GM18951 (cell line): ENCODE data around the gene ADK.

Source experiments
- POLR2A ChIP-seq: IDR thresholded peaks from 4 replicates; pipeline ENCODE4 v1.6.1; 2011; ENCODE audit warnings: mild to moderate bottlenecking; ENCODE audit not compliant: insufficient read length, insufficient read depth; ENCODE audit errors: extremely low read depth
- in situ Hi-C: fragments of 300-500 bp; cut with MboI; formaldehyde crosslinking; loops from one replicate; pipeline ENCODE4 v1.12.0; 2022; ENCODE audit warnings: low sequenced_read_pairs, mixed read lengths, inconsistent platforms; ENCODE audit not compliant: unreplicated experiment

The ADK gene

DNA sequence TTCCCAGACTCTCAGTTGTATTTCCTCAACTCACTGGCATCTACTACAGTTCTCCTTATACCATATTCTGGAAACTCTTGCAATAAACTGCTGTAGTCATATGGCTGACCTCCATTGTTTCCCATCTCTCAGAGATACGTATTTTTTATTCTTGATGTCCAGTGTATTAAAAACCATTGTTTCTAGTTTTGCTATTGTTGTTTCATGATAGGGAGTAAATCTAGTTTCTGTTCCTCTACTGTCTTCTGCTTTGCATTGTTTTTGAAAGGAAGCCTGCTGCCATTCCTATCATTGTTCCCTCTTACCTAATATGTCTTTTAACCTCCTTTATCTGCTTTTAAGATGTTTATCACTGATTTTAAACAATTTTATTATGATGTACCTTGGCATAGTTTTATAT lies 255.0 kb downstream of the ADK start:
- TF ChIP-seq POLR2A: no peak
- in situ Hi-C loops: no loop called here

DNA sequence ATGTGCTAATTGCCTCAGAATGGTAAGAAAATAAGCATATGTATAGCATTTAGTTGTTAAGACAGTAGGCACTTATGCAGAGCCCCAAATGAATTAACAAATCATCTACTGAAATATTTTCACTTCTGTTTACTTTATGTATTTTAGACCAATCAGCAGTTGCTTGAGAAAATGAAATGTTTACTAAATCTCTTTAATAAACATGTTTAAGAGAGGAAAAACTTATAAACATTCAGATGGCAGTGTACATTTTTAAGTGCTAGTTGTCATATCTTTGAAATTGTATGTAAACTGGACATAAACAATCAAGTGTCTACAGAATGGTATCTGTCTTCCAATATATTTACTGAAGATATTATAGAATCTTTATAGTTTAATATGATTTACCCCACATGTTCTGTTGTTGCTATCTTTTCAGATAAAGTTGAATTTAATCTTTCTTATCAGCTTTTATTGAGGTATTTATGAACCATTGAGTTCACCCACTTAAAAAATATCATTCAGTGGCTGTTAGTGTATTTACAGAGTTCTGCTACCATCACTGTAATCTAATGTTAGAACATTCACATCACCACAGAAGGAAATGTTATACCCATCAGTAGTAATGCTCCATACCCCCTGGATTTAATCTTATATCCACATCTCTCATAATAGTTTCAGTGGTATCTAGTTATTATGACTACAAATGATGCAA lies 264.3 kb downstream of the ADK start:
- no peak for TF ChIP-seq POLR2A
- in situ Hi-C loops: no loop called here

DNA sequence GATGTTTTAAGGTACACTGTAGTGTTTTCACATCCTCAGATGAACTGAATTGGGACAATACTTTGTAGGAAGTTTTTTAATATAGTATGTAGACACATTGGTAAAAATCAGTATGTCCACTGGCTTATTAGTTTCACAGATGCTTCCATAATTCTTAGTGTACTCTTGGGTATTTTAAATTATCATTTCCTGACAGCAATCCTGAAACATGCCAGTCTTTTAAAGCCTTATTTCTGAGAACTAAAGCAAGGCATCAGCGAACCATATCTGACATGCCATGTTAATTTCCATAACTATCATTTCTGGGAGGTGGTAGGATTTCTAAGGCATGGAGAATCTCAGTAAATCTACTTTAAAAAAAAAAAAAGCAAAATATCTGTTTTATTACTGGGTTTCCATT lies 266.4 kb downstream of the ADK start:
- in situ Hi-C loops: no loop called here

DNA sequence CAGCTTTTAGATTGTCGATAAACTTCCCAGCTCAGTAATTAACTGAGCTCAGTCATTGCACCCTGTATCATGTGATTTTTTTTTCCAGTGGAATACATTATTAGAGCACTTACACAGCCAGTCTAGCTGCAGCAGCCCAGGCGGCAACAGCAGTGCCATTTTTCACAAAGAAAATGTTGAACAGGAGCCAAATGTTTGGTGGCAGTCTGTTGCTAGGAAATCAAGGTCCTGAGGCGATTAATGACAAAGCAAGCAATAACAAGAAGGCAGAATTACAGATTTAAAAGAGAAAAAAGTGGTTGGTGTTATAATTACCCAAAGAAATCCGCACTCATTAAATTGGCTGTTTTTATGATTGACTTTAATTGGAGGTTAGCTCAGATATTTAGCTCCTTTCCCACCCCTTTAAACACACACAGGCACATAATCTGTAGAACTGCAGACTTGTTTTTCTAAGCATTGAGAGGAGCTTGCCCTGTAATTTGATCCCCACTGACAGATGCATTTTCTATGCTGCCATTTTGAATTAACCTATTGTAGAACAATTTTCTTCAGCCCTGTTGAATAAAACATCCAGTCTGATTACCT lies 267.4 kb downstream of the ADK start:
- in situ Hi-C loops: no loop called here
- no peak for TF ChIP-seq POLR2A

More for the DNA sequence above, 266.4 kb downstream of the ADK start:
- TF ChIP-seq POLR2A: no peak

DNA sequence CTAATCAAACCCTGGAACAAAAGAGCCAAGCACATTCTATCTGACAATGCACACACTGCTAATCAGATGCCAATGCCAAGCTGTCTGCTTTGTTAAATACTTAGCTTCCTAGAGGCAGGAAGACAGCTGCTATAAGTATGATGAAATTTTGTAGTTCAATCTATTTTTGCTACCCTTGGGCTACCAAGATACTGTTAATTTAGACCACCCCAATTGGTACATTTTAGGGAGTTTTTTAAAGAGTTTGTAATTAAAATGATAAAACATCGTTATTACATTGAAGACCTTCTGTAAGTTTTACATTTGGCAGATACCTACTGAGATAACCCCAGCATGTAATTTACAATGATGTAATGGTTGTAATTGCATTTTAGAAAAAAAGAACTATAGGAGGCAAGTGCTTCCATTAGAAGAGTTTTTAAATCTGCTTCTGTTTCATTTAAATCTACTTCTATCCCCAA lies 268.5 kb downstream of the ADK start:
- no peak for TF ChIP-seq POLR2A
- in situ Hi-C loops: no loop called here

DNA sequence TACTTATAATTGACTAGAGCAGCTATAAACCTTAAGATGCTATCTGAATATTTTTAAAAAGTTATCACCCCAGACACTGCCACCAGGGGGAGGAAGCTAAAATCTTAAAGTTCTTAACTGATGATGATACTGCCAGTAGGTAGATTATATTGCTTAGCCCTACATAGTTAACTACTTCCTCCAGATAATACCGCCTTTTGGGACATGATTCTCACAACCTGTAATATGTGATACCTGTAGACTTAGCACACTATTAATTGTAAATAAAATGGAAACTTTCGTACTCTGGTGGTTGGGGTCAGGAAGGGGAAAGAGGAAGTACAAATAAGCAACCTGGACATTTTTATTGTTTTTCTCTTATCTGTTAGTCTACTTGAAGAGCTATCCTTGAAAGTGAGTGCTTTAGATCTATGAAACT lies 268.9 kb downstream of the ADK start:
- in situ Hi-C loops: no loop called here
- TF ChIP-seq POLR2A: no peak

DNA sequence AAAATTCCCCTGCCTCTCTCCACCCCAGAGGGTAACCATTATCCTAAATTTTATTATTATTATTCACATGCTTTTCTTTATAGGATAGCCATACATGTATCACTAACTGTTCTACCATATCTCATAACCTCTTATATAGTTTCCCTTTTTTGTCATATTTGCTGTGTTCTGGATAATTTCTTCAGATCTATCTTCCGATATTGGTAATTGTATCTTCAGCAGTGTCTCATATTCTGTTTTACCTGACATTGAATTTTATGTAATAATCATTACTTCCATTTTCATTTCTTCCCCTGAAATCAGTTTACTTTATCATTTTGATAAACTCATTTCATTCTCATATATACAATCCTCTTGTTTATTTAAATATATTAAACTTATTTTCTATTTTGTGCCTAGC lies 273.5 kb downstream of the ADK start:
- TF ChIP-seq POLR2A: no peak
- in situ Hi-C loops: no loop called here

DNA sequence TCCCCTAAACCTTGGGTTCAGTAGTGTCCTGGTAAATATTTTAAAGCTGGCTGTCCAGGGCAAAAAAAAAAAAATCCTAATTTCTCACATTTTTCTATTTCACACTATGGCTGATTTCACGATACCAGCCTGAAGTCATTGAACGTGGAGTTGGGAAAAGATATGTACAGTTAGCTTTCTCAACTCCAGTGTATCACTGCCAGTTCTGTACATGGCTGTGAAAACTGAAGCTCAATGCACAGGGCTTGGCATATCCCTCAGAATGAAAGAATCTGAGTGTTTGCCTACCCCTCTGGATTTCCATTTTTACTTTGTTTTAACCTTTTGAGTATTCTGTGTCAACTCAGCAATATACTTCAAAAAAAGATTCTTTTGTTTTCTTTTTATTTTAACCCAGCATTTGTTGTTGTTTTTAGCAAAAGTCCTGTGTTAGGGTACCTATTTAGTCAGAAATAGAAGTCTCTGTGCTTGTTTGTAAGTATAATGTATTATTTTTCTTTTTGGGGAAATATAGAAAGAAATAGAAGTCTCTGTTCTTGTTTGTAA lies 274.5 kb downstream of the ADK start:
- no peak for TF ChIP-seq POLR2A
- in situ Hi-C loops: no loop called here

DNA sequence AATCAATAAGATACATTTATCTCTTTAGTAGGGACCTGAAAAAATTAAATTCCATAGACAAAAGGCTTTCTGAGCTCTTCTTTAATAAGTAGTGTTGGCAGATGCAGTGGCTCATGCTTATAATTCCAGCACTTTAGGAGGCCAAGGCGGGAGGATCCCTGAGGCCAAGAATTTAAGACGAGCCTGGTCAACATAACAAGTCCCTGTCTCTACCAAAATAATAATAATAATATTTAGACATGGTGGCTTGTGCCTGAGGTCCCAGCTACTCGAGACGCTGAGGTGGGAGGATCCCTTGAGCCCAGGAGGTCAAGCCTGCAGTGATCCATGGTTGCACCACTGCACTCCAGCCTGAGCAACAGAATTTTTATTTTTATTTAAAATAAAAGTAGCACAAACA lies 280.8 kb downstream of the ADK start:
- no peak for TF ChIP-seq POLR2A
- in situ Hi-C loops: no loop called here

DNA sequence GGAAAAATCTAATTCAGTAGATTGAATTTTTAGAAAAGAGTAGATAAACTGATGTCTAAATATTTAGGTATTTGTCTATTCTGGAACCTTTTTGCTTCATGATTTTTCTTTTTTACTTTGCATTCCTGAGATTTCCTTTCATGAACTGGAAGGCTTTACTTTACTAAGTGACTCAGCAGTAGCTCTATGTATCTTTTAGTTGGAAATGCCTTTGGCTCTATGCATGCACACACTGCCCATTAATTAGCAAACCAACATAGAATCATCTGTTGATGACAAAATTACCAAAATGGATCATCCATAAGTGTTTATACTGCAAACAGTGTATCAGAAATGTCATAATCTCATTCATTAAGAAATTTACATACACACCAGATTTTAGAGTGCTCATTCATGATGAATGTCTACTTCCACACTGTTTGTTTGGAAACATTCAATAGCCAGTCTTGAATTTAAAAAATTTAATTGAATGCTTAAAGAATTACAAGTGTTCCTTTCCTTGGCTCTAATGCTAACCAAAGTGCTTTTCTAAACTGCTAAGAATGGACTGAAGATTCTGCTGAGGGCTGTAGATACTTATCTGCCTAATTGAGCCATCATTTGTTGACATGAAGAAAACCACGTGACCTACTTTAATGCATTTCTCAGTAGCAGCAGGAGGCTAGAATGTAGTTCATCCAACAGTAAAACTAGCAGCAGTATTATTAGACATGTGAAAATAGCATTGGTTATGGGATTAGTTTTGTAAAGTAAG lies 282.0 kb downstream of the ADK start:
- in situ Hi-C loops: no loop called here
- TF ChIP-seq POLR2A: no peak

DNA sequence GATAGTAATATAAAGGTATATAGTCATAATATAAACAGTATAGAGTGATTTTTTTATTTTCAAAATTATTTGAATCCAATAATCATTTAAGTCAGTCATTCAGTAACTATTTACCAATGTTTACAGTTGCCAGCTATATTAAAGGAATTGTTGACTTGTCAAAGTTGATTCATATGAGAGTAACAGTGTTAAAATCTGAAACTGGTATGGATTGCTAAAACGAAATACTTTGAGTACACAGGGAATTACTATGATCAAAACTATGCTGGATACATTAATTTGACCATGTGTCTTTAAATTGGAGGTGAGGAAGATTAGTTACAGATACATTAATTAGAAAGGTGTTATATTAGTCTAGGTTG lies 282.6 kb downstream of the ADK start:
- no peak for TF ChIP-seq POLR2A
- in situ Hi-C loops: no loop called here

DNA sequence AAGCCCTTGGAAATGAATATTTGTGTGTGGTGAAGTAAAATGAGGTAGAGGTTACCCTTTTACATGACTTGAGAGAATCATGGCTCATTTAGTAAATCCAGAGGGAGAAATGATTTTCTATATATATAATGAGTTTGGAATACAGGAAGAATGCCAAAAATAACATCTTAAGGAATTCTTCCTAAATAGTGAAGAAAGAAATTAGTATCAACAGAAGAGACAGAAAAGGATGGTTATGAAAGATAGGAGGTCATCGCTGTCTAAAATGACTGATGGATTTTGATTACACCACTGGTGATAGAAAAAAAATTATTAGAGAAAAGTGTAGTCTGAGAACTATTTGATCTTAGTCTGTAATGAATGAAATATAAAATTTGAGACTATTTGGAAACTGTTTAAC lies 283.0 kb downstream of the ADK start:
- in situ Hi-C loops: no loop called here
- no peak for TF ChIP-seq POLR2A

DNA sequence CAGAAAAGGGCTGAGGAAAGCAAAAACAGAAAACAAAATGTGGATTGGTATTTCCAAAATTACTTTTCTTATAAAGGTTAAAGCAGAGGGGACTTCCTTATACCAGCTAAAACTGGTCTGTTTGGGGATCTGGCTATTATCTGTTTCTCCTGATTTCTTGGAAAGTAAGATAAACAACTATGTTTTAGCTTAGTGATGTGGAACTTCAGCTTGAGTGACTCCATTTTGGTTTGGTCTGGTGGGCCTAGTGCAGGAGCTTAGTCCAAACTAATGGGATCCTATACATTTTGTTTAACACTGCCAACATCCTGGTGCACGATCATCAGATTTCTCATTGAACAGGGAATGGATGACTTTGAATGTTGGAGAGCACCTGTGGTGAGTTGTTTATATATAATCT lies 283.5 kb downstream of the ADK start:
- in situ Hi-C loops: no loop called here
- no peak for TF ChIP-seq POLR2A
